SK-N-MC (cell line): Measurements from ENCODE around the gene ZBTB2.
A peak's percentile ranks its signal among the peaks of the same experiment; 100 is the strongest.
"Not testable (repeated sequence)": the region's sequence is repeated elsewhere in the genome, so short reads cannot be mapped to it uniquely, and the experiment has no call there.

ENCODE experiments used
- DNase-seq: peaks from one replicate; pipeline ENCODE4 v3.0.0-alpha.2; 2011; ENCODE audit warnings: low read depth, low spot score
- H3K27ac ChIP-seq: fragments of 200-600 bp; sonication (generic); 2 replicates; pipeline ENCODE4 v1.5.1; 2016; ENCODE audit warnings: mixed run types
- H3K36me3 ChIP-seq: fragments of 200-600 bp; sonication (generic); 2 replicates; pipeline ENCODE4 v1.6.1; 2017; ENCODE audit warnings: antibody characterized with exemption, low read length, mixed read lengths; ENCODE audit not compliant: insufficient read depth
- H3K4me3 ChIP-seq: fragments of 200-600 bp; sonication (generic); 2 replicates; pipeline ENCODE4 v1.5.1; 2016
- H3K9ac ChIP-seq: fragments of 200-600 bp; sonication (generic); 2 replicates; pipeline ENCODE4 v1.8.0; 2017; ENCODE audit warnings: mixed run types, mixed read lengths; ENCODE audit not compliant: insufficient read length
- H3K9me3 ChIP-seq: fragments of 200-600 bp; sonication (generic); 2 replicates; pipeline ENCODE4 v1.6.1; 2017; ENCODE audit warnings: low read depth, mild to moderate bottlenecking, antibody characterized with exemption, low read length, moderate library complexity, mixed read lengths
- EZH2 ChIP-seq: fragments of 200-600 bp; sonication (generic); IDR thresholded peaks from one replicate; pipeline ENCODE4 v1.6.1; 2017; ENCODE audit warnings: antibody characterized with exemption
- FOXP2 ChIP-seq: optimal IDR thresholded peaks from 2 replicates; pipeline ENCODE3; 2011; ENCODE audit warnings: mild to moderate bottlenecking, moderate library complexity; ENCODE audit not compliant: insufficient read depth; ENCODE audit errors: extremely low read length, control extremely low read depth
- POLR2AphosphoS5 ChIP-seq: IDR thresholded peaks from 2 replicates; pipeline ENCODE4 v1.6.1; 2012; ENCODE audit warnings: mild to moderate bottlenecking, low read depth, low read length, borderline replicate concordance

The ZBTB2 gene

DNA sequence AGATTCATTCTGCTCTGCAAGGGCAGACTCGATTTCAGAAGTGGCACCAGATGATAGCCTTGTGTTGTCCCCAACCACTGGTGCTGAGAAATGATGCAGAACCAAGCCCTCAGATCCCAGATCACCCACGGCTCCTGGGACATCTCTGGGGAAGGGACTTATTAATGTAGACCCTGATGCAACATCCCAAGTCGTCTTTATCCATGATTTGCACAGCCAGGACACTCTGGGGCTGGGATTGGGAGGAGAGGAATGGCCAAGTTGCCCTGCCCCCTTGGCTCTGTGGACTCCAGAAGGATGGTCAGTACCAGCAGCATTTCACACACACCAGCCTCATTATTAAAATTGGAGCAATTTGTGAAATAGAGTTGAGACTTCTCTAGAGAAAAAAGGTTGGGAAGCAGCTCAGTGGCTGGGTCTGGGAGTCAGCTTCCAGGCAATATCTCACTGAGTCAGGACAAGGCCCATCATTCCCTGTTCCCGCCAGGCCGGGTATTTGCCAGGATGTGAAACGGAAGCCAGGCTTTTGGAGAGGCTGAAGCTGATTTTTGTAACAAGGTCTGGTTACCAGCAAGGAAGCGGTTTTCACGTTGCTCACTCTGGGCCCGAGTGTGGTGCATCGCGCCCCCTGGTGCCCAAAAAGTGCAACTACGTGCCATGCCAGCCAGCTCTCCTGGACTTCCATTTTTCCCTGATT, 67.4 kb downstream of the ZBTB2 start:
- no peak overlapping the region for H3K9ac ChIP-seq
- TF ChIP-seq POLR2AphosphoS5 = no peak
- TF ChIP-seq EZH2 = no peak
- no peak for TF ChIP-seq FOXP2
- no peaks in the 10 kb centered on the region for H3K36me3 ChIP-seq
- DNase-seq = peak; percentile 52
- peak overlapping the region; percentile 79 for H3K4me3 ChIP-seq
- H3K27ac ChIP-seq = no peak overlapping the region
- no peaks in the 10 kb centered on the region for H3K9me3 ChIP-seq

DNA sequence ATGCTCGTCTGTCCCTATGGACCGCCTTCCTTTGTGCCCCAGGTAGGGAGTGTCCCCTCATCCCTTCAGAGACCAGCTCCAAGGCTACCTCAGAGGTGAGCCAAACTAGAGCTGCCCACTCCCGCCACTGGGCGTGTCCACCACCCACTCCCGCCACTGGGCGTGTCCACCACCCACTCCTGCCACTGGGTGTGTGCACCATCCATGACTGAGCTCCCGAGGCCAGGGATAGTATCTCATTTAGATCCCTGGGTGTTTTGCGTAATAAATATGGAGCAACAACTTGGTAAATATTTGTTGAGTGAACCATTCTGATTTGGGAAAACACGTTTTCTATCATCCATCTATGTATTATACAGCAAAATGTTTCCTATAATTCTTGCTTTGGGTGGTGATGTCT, 68.8 kb downstream of the ZBTB2 start:
- Histone ChIP-seq H3K9ac (no peak overlapping the region), H3K27ac (no peak overlapping the region), H3K4me3 (no peak overlapping the region), H3K9me3 (no peaks in the 10 kb centered on the region), H3K36me3 (no peaks in the 10 kb centered on the region)
- TF ChIP-seq FOXP2 (no peak), POLR2AphosphoS5 (no peak), EZH2 (no peak)
- DNase-seq = no peak

DNA sequence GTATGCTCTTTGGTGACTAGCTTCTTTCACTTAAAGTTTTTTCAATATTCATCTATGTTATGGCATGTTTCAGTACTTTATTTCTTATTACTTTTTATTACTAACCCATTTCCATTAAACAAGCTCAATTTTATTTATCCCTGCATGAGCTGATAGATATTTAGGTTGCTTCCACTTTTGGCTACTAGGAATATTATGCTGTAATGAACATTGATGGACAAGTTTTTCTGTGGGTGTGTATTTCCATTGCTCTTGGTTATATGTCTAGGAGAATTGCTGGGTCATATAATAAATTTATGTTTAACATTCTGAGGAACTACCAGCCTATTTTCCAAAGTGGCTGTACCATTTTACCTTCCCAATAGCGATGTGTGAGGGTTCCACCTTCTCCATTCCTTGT, 69.9 kb downstream of the ZBTB2 start:
- DNase-seq = no peak
- TF ChIP-seq EZH2 (no peak), FOXP2 (no peak), POLR2AphosphoS5 (no peak)
- Histone ChIP-seq H3K4me3 (no peak overlapping the region), H3K27ac (no peak overlapping the region), H3K9me3 (no peaks in the 10 kb centered on the region), H3K9ac (no peak overlapping the region), H3K36me3 (no peaks in the 10 kb centered on the region)

DNA sequence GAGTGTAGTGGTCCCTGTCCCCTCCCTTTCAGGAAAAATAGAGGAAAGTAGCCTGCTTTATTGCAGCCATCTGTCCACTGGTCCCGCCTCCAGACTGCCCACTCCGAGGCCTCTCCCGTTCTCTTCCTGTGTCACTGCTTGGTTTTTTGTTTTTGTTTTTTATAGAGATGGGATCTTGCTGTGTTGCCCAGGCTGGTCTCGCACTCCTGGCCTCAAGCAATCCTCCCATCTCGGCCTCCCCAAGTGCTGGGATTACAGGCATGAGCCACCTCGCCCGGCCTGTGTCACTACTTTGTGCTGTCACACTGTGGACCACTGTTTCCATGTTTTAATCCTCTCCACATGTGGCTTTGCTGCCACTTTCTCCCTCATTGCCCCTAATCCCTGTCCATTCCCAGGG, 71.2 kb downstream of the ZBTB2 start:
- Histone ChIP-seq H3K9ac (no peak overlapping the region), H3K36me3 (no peaks in the 10 kb centered on the region), H3K9me3 (no peaks in the 10 kb centered on the region), H3K4me3 (no peak overlapping the region), H3K27ac (no peak overlapping the region)
- TF ChIP-seq POLR2AphosphoS5 = no peak
- no peak for DNase-seq

DNA sequence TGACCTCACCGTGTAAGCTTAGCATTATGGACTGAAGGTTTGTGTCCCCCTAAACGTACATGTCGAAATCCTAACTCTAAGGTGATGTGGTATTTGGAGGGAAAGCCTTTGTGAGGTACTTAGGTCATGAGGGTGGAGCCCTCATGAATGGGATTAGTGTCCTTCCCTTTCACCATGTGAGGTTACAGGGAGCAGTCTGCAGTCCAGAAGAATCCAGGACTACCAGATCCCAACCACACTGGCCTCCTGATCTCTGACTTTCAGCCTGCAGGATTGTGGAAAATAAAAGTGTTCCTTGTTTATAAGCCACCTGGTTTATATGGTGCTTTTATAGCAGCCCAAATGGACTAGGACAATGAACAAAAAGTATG, 73.4 kb downstream of the ZBTB2 start:
- no peaks in the 10 kb centered on the region for H3K9me3 ChIP-seq
- TF ChIP-seq EZH2 = no peak
- TF ChIP-seq POLR2AphosphoS5 = no peak
- no peak for TF ChIP-seq FOXP2
- no peaks in the 10 kb centered on the region for H3K36me3 ChIP-seq
- no peak overlapping the region for H3K9ac ChIP-seq
- H3K4me3 ChIP-seq = no peak overlapping the region
- H3K27ac ChIP-seq = no peak overlapping the region
- no peak for DNase-seq

DNA sequence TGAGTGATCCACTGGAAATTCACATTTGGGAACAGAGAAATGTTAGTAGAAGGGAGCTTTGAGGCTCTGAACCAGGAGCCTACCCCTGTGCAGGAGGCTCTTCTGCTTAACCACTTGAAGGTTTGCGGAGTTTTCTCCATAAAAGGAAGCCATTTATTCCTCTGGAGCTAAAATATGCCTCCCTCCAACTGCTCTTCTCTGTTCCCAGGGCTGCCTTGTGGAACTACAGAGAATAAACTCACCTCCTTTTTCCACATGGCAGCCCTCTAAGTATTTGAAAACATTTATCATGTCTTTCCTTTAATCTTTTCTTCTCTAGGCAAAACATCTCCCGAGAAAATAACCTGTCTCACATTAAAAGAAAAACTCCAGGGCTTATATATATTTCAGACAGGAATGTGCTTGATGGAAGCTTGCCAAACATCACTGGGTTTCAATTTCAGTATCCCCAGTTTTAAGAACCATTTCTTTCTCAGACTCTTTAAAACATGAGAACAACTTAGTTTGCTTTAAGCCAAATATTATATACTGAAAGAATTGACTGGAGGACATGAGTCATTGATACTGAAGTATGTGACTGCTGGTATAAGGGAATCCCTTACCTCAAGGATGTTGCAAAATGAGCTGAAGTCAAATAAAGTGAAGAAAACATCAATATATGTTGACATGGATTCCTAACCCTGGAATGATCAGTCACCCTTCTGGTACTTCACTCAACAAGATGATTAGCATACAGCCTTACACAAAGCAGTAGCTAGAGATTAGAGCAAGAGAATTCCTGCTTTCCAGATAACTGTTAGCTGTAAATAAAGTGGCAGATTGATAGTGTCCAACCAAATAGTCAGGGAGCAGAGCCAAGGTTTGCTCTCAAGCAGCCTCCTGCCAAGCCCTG, 74.0 kb downstream of the ZBTB2 start:
- Histone ChIP-seq H3K9me3 (no peaks in the 10 kb centered on the region), H3K4me3 (no peak overlapping the region), H3K9ac (no peak overlapping the region), H3K36me3 (no peaks in the 10 kb centered on the region), H3K27ac (no peak overlapping the region)
- no peak for DNase-seq
- TF ChIP-seq POLR2AphosphoS5 = no peak
- TF ChIP-seq FOXP2 = no peak
- no peak for TF ChIP-seq EZH2

DNA sequence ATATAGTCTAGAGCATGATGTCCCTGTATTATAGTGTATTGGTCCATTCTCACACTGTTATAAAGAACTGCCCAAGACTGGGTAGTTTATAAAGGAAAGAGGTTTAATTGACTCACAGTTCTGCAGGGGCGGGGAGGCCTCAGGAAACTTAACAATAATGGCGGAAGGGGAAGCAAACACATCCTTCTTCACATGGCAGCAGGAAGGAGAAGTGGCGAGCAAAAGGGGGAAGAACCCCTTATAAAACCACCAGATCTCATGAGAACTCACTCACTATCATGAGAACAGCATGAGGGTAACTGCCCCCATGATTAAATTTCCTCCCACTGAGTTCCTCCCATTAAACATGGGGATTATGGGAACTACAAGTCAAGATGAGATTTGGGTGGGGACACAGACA, 75.7 kb downstream of the ZBTB2 start:
- not testable (repeated sequence) for H3K36me3 ChIP-seq, DNase-seq

More for the DNA sequence above, 75.7 kb downstream of the ZBTB2 start:
- not testable (repeated sequence) for H3K9ac ChIP-seq, H3K4me3 ChIP-seq, H3K9me3 ChIP-seq, H3K27ac ChIP-seq
